Omental fat pad (tissue), 4 donors: ENCODE measurements around the gene RBM4. TPM values are rescaled to one million over a fixed set of nuclear protein-coding genes. Genes with fewer than 3 reads are reported as not detected.
"Not testable (repeated sequence)": the region's sequence is repeated elsewhere in the genome, so short reads cannot be mapped to it uniquely, and the experiment has no call there.

Source experiments
- ATAC-seq: fragments of 150-250 bp; one replicate; pipeline ENCODE4 v1.9.1; 2016; ENCODE audit warnings: mild to moderate bottlenecking, moderate library complexity; ENCODE audit not compliant: low FRiP score
- DNase-seq: peaks from one replicate; pipeline ENCODE4 v3.0.0-alpha.2; 2019; ENCODE audit warnings: low spot score
- total RNA-seq, 4 donors: library from RNA; depleted of rRNA; stranded (reverse); fragments of >200 nt; gene quantifications; one replicate each; pipeline ENCODE4 v1.1.0, GENCODE V29; 2016
- TF ChIP-seq, protein P1 (sequence below), 3 donors: fragments of 450-650 bp; IDR thresholded peaks; one replicate each; pipeline ENCODE4 v1.5.1; 2016 to 2017; ENCODE audit warnings: antibody characterized with exemption in 3 of 3, mild to moderate bottlenecking in 3 of 3, moderate library complexity in 2 of 3

The RBM4 gene
- total RNA-seq, 4 donors from 2014 or later: 63.1 to 90.8 (median 78.3) TPM

DNA sequence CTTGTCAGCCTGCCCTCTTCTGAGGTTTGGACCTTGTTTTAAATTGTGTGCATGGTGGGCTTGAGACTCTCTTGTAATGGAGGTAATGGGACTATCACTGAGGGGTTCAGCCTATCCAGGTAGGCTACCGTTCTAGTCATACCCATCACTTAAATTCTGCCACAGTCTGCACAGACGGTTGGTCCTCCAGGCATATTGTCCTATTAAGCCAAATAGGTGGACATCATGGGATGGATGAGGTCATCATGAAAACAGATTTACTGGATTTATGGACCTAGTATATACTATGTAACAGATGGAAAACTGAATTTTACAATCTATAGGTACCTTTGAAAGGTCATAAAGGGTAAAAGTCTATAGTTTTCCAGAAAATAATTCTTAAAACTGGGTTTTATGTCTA lies 9.1 kb upstream of the RBM4 start:
- TF ChIP-seq, protein P1, sequence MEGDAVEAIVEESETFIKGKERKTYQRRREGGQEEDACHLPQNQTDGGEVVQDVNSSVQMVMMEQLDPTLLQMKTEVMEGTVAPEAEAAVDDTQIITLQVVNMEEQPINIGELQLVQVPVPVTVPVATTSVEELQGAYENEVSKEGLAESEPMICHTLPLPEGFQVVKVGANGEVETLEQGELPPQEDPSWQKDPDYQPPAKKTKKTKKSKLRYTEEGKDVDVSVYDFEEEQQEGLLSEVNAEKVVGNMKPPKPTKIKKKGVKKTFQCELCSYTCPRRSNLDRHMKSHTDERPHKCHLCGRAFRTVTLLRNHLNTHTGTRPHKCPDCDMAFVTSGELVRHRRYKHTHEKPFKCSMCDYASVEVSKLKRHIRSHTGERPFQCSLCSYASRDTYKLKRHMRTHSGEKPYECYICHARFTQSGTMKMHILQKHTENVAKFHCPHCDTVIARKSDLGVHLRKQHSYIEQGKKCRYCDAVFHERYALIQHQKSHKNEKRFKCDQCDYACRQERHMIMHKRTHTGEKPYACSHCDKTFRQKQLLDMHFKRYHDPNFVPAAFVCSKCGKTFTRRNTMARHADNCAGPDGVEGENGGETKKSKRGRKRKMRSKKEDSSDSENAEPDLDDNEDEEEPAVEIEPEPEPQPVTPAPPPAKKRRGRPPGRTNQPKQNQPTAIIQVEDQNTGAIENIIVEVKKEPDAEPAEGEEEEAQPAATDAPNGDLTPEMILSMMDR (IDR thresholded peaks at IDR 0.05): no peak
- no peak for DNase-seq
- no peak for ATAC-seq

- DNase-seq (no peak), ATAC-seq (no peak)
- TF ChIP-seq, protein P1 (IDR thresholded peaks at IDR 0.05): no peak
These were observed 6.6 kb upstream of the RBM4 start for GRCh38 chr11:66631883-66632282.

DNA sequence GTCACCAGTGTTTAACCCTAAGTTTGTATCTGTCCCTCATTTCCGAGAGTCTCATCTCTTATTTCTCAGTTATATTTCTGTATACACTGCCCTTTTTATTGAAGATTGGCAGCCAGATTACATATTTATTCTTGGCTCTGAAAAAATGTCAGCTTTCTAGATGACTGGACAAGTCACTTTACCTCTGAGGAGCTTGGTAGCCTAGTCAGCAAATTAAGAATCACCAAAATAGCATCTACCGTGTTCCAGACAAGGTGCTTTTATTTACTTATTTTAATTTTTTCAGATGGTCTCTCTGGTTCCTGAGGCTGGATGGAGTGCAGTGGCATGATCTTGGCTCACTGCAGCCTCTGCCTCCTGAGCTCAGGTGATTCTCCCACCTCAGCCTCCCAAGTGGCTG lies 5.6 kb upstream of the RBM4 start:
- ATAC-seq (no peak), DNase-seq (no peak)
- TF ChIP-seq, protein P1 (IDR thresholded peaks at IDR 0.05): no peak

DNA sequence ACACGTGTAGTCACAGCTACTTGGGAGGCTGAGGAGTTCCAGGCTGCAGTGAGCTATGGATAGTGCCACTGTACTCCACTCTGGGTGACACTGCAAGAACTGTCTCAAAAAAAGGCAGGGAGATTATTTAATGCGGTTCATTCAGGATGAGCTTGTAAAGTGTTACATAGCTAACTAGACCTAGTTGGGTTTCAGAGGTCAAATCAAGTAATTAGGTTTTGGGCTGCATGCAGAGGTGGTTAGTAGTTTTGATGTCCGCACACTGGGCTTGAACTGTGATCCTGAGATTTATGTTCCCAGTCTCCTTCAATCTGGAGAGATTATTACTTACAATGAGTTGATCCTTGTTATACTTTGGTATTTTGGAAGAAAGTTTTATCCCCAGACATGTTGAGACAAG lies 2.1 kb upstream of the RBM4 start:
- ATAC-seq (no peak), DNase-seq (no peak)
- TF ChIP-seq, protein P1 (IDR thresholded peaks at IDR 0.05): no peak

GRCh38 chr11:66637557-66638176 lies 836 bp upstream of the RBM4 start:
- no peak for DNase-seq
- ATAC-seq: peak; percentile 22
- TF ChIP-seq, protein P1 (IDR thresholded peaks at IDR 0.05): no peak

- DNase-seq (no peak), ATAC-seq (no peak)
- TF ChIP-seq, protein P1 (IDR thresholded peaks at IDR 0.05): no peak
These were observed 737 bp downstream of the RBM4 start for GRCh38 chr11:66639066-66639813.

DNA sequence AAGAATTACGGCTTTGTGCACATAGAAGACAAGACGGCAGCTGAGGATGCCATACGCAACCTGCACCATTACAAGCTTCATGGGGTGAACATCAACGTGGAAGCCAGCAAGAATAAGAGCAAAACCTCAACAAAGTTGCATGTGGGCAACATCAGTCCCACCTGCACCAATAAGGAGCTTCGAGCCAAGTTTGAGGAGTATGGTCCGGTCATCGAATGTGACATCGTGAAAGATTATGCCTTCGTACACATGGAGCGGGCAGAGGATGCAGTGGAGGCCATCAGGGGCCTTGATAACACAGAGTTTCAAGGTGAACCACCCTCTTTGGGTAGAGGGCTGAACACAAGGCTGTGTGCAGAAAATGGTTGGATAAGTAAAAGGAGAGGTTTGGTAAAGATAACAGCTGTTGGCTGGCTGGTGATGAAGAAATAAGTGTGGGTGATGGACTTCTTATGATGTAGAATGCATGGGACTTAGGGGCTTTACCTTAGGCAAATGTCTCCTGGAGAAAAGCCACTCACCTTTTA lies 1.4 kb downstream of the RBM4 start:
- not testable (repeated sequence) for DNase-seq

More for the DNA sequence above, 1.4 kb downstream of the RBM4 start:
- ATAC-seq: not testable (repeated sequence)
